Measurements from ENCODE around the gene UMAD1. TPM values are rescaled to one million over a fixed set of nuclear protein-coding genes. Genes with fewer than 3 reads are reported as not detected.
"Not testable (repeated sequence)": the region's sequence is repeated elsewhere in the genome, so short reads cannot be mapped to it uniquely, and the experiment has no call there.

Gene UMAD1
- total RNA-seq, 2 donors from 2014 or later = 21.9 to 26.3 TPM

DNA sequence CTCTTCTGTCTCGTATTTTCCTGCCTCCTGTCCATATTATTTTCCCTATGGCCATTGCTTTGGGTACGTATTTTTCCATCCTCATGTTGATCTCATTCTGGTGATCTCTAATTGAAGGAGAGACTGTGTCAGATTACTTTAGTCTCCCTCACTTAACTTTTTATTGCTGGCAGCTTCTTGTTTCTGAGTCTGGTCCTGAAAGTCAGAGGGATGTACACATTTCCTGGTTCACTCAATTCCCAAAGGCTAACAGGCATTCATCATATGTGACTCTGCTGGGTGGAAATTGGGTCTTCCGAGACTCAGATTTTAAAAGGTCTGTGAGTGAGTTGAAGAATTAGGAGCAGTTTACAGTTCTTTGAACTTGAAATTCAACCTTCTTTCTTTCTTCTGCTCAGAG, 10.9 kb downstream of the UMAD1 start:
- Histone ChIP-seq H3K27ac (no peak overlapping the region), H3K9me3 (no peaks in the 10 kb centered on the region), H3K9ac (ENCODE audit: low read depth in 2 of 2, low read length in 2 of 2) (no peak overlapping the region), H3K4me1 (no peaks in the 10 kb centered on the region), H3K4me3 (no peak overlapping the region), H3K27me3 (no peaks in the 10 kb centered on the region), H3K36me3 (no peaks in the 10 kb centered on the region)
- intact Hi-C loops (cut with DNase I) = no loop called here
- no peak for DNase-seq
- TF ChIP-seq, protein P1, sequence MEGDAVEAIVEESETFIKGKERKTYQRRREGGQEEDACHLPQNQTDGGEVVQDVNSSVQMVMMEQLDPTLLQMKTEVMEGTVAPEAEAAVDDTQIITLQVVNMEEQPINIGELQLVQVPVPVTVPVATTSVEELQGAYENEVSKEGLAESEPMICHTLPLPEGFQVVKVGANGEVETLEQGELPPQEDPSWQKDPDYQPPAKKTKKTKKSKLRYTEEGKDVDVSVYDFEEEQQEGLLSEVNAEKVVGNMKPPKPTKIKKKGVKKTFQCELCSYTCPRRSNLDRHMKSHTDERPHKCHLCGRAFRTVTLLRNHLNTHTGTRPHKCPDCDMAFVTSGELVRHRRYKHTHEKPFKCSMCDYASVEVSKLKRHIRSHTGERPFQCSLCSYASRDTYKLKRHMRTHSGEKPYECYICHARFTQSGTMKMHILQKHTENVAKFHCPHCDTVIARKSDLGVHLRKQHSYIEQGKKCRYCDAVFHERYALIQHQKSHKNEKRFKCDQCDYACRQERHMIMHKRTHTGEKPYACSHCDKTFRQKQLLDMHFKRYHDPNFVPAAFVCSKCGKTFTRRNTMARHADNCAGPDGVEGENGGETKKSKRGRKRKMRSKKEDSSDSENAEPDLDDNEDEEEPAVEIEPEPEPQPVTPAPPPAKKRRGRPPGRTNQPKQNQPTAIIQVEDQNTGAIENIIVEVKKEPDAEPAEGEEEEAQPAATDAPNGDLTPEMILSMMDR (IDR thresholded peaks at IDR 0.05) = no peak

DNA sequence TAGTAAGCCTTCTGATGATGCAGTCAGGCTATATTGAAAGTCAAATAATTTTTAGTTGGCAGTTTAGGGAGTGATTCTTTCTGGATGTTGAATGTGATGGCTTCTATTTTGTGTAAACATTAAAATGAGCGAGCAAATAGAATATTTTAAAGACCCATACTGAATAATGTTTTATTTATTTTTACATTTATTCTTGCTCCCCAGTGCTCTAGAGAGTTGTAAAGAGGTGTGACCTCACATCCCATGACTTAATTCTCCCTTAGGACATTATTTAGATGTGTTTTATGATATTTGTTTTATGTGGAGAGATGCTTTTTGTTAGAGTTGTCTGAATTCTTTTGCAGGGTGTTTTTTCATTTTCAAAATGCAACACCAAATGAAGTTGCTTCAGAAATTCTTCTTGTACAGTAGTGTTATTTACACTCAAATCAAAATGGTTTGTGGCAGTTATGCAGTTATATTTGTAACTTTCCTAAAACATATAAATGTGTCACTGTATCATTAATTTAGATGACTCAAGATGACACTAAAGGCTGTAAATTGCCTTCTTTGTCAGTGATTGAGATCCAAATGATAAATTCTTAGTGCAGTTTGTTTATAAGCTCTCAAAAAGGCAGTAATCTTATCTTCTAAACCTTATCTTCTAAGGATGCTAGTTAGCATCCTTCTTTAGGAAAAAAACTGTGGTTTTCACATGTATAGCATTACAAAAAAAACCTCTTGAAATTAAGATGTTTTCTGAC, 12.4 kb downstream of the UMAD1 start:
- TF ChIP-seq, protein P1 (IDR thresholded peaks at IDR 0.05) = no peak
- H3K4me3 ChIP-seq = no peak overlapping the region
- H3K27me3 ChIP-seq = no peaks in the 10 kb centered on the region
- no peak for DNase-seq
- H3K9ac ChIP-seq (ENCODE audit: low read depth in 2 of 2, low read length in 2 of 2) = no peak overlapping the region
- H3K4me1 ChIP-seq = no peaks in the 10 kb centered on the region
- intact Hi-C loops (cut with DNase I) = no loop called here
- H3K36me3 ChIP-seq = no peaks in the 10 kb centered on the region
- no peaks in the 10 kb centered on the region for H3K9me3 ChIP-seq
- no peak overlapping the region for H3K27ac ChIP-seq

DNA sequence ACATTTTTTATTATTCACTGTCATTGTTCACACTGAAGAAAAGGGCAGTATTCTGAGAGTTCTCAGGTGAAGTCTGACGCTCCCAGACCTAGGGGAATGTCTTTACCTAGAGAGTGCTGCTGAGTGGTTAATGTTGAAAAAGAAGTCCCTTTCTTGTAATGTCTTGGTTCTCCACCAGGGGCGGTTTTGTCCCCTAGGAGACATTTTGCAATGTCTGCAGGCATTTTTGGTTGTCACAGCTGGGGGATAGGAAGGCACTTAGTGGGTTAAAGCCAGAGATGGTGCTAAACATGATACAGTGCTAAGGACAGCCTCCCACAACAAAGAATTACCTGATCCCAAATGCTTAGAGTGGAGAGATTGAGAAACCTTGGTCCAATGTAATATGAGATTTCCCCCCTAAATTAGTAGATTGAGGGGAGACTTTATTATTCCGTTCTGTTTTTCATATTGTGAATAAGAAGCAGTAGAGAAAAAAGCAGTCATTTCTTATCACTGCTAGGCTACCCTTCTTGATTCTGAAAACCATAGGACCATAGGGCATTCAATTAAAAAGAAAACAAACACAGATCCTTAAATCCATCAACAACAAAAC, 13.1 kb downstream of the UMAD1 start:
- Histone ChIP-seq H3K4me1 (no peaks in the 10 kb centered on the region), H3K36me3 (no peaks in the 10 kb centered on the region), H3K9me3 (no peaks in the 10 kb centered on the region), H3K27ac (no peak overlapping the region), H3K4me3 (no peak overlapping the region), H3K9ac (ENCODE audit: low read depth in 2 of 2, low read length in 2 of 2) (no peak overlapping the region), H3K27me3 (no peaks in the 10 kb centered on the region)
- TF ChIP-seq, protein P1 (IDR thresholded peaks at IDR 0.05) = peak; percentile 19
- no peak for DNase-seq
- intact Hi-C loops (cut with DNase I) = no loop called here

DNA sequence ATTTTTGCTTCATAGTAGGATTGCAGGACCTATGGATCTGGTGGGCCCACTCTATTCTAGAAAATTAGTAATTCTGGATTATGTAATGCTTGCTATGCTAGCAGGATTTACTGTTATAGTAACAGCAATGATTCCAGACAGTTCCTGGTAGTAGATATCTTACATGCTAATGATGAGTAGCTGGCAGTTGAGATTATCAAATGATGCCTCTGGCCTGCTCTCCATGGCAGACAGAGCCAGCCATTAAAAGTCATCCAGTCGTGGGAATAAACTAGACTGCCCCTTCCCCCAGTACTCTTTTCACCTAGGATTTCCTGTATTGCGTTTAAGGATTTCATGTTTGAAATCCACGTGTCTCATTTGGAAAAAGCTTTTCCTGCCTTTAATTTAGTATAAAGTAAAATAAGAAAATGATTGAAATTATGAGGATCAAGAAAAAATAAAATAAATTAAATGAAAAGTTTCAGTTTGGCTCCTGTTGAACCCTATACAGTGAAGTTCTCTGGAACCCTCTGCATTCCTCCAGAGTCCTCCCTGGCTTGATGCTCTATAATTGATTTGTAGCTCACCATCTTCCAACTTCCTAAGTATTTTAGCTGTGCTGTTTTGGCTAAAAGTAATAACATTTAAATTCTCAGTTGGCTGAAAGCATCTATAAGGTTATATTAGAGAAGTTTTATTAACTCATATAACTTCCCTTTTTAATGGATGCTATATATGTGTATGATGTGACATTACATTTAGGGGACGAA, 14.6 kb downstream of the UMAD1 start:
- Histone ChIP-seq H3K4me1 (no peaks in the 10 kb centered on the region), H3K36me3 (no peaks in the 10 kb centered on the region), H3K9ac (ENCODE audit: low read depth in 2 of 2, low read length in 2 of 2) (no peak overlapping the region), H3K27me3 (no peaks in the 10 kb centered on the region), H3K4me3 (no peak overlapping the region), H3K27ac (no peak overlapping the region), H3K9me3 (no peaks in the 10 kb centered on the region)
- TF ChIP-seq, protein P1 (IDR thresholded peaks at IDR 0.05) = no peak
- intact Hi-C loops (cut with DNase I) = no loop called here
- DNase-seq = no peak

DNA sequence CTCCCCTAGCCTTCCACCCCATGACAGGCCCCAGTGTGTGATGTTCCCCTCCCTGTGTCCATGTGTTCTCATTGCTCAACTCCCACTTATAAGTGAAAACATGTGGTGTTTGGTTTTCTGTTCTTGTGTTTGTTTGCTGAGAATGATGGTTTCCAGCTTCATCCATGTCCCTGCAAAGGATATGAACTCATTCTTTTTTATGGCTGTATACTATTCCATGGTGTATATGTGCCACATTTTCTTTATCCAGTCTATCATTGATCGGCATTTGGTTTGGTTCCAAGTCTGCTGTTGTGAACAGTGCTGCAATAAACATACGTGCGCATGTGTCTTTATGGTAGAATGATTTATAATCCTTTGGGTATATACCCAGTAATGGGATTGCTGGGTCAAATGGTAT, 15.9 kb downstream of the UMAD1 start:
- H3K27me3 ChIP-seq; H3K36me3 ChIP-seq; H3K4me3 ChIP-seq; intact Hi-C loops (cut with DNase I); H3K9me3 ChIP-seq; H3K9ac ChIP-seq (ENCODE audit: low read depth in 2 of 2, low read length in 2 of 2); H3K27ac ChIP-seq; H3K4me1 ChIP-seq; DNase-seq: not testable (repeated sequence)
